HG03064 (cell line): ENCODE data around the gene SLC4A1AP.

Experiments used
- ATAC-seq: cut with Tn5 transposase; IDR thresholded peaks from one replicate; pipeline ENCODE4 v1.9.1; 2021; ENCODE audit warnings: low read depth; ENCODE audit not compliant: unreplicated experiment

Gene SLC4A1AP

DNA sequence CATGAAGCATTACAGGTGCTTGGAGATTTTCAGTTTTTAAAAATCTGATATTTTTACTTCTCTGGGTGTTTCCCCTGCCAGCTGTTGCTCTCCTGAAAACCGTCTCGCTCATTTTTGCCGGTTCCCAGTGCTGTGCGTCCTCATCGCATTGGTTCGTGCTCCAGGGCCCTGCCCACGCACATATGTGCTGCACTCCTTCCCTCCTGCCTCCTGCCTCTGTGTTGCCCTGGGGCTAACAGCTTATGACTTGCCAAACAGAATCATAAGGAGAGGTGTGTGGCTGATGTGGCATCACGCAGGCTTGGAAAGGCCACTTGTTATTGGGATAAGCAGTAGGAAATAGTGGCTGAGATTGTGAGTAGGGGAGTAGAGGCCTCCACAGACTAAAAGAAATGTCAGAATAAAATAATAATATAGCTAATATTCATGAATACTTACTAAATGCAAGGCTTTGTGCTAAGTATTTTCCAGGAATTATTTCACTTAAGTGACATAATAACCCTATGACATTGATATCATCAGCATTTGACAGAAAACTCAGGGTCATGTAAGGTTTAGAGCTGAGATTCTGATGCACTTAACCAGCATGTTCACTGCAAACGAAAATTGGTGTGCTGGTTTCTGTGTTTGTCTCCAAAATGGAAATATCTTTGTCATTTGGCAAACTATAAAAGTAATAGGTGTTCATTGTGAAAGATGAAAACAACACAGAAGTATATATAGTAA lies 53.5 kb downstream of the SLC4A1AP start:
- ATAC-seq: no peak

DNA sequence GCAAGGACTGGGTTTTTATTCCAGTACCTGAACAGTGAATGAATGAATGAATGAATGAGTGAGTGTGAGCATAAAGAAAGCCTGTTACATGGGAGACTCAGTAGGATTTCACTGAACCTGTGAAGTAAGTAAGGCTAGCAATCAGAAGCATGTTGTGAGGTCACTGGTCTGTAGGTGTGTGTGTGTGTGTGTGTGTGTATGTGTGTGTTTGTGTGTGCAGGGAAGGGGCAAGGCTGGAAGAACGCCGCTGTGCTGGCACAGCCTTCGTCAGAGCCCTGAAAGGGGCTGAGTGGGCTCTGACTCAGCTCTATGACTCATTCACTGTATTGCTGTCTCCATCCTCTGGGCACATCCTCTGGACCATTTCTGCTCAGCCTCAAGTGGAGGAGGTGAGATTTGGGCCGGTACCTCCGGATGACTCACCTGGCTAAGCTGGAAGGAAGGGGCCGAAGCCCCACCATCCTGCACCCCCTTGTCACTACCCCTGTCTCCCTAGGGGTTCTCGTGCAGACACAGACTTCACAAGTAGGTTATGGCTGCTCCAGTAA lies 56.4 kb downstream of the SLC4A1AP start:
- no peak for ATAC-seq

DNA sequence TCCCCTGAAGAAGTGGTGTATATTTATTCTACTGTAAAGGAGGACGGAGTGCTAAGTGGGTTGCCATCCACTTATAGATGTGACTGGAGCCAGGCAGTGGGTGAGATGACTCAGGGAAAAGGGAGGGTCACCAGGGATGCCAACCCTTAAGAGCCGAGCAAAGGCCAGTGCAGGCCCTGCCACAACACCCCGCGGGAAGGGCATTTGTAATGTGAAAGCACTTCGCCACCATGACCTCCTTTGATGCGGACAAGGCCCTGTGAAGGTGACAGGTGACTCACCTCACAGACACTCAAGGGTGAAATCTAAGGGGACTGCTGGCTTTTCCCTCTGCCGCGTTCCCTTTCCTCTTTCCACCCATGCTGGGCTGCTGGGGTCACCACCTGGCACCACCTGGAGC lies 57.6 kb downstream of the SLC4A1AP start:
- no peak for ATAC-seq

DNA sequence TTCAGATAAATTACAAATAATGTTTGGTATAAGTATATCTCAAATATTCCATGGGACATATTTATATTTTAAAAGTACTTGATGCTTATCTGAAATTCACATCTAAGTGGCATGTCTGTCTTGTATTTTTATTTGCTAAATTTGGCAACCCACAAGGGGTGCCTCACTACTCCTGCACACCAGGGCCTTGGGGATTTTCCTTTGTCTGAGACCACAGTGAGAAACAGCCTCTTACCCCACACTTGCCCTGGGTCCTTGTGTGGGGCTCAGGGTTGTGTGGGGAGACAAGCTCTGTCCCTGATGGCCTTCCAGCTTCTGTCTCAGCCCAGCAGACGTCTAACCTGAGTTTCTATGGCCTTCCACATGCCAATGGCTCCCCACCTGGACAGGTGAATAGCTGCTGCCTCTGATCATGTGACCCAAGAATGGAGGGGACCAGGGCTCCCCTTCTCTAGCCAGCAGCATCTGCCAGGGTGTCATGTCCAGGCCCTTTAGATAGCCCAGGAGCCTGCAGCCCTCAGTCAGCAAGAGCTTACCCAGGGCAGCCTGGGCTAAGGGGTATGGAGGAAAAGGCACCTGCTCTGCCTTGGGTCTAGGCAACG lies 58.3 kb downstream of the SLC4A1AP start:
- no peak for ATAC-seq

DNA sequence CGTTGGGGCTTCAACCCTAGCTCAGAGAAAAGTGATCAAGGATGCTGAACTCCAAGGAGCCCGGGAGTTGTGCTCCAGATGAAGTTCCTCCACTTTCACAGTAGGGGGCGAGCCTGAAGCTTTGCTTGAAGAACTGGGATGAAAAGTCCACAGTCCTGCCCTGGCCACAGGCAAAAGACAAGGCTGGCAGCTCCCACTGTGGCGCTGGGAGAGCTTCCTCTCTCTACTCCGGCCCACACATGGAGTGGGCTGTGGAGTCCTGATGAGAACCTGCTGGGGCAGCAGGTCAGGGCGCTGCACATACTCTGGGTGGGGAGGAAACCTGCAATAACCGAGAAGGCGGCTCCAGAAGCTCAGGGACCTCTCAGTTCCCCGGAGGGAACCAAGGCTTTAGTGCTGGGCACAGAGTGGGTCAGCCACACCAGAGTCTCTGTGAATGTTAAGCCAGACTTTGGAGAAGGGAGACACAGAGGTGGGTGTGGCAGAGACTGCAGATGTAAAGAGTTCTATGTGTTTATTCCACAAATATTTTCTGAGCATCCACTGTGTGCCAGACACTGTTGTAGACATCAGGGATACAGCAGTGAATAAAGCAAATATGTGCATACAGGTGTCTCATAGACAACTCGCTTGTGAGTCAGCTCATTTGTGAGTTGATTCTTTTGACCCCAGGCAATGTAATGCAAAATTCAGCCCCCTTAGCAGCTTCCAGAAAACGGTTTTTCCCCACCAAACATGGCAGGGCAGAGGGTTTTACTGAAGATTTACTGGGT lies 59.9 kb downstream of the SLC4A1AP start:
- no peak for ATAC-seq

DNA sequence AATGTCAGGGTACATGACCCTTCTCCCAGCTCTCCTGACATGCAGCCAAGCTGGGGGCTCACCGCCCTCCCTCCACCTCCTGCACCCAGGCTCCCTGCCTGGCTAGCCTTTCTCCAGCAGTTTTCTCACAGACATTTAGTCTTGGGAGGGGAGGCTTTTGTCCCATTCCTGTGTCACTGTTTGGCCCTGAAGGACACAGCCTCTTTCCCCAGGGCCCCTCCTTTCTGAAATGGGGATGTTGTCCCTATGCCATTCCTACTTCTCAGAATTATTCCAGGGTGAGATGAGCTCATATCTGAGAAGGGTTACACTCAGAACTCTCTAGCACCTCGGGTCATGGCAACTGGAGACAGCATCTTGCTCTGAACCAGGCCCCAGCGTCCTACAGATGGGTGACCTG lies 60.5 kb downstream of the SLC4A1AP start:
- no peak for ATAC-seq

DNA sequence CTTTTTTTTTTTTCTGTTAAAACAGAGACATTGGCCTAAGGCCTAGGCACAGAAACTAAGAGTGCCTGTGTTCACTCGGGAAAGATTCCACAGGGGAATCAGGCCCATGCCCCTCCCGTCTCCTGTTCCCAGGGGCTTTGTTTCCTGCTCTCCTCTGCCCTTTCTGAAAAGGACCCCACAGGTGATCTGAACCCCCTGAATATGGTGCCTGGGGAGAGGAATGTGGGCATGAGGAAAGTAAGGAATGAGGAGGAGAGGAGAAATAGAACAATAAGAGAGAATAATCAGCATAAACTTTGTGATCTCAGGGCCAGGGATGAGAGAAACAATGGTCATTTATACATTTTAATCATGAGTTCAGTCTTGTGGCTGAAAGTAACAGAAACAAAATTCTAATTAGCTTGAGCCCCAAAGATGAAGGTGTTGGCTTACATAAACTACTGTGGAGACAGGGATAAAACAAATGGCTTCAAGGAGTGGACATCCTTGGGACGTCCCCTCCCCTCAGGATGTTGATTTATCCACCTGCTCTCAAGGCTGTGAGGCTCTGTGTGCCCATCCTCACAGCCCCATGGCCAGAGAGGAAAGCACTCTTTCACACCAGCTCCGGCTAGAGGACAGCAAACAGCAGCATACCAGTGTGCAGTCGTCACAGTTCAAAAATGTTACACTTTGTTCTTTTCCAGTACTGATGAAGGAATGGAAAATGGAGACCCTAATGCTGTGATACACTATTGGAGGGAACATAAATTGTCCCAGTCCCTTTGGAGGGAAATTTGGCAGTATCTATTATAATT lies 61.4 kb downstream of the SLC4A1AP start:
- ATAC-seq: no peak

DNA sequence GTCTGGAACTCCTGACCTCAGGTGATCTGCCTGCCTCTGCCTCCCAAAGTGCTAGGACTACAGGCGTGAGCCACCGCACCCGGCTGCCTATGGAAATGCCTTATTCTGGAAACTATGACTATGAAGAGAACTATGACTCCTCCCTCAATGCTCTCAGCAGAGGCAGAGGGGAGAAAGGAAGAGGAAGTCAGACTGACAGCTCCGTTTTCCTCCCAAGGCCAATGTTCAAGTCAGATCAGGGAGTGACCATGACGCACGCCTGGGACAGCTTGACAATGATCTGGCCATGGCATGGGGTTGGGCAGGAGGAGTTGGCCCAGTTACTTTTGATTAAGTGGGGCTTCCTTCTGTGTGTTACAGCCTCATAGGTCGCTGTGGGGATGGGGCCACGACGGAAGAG lies 63.6 kb downstream of the SLC4A1AP start:
- ATAC-seq: no peak

DNA sequence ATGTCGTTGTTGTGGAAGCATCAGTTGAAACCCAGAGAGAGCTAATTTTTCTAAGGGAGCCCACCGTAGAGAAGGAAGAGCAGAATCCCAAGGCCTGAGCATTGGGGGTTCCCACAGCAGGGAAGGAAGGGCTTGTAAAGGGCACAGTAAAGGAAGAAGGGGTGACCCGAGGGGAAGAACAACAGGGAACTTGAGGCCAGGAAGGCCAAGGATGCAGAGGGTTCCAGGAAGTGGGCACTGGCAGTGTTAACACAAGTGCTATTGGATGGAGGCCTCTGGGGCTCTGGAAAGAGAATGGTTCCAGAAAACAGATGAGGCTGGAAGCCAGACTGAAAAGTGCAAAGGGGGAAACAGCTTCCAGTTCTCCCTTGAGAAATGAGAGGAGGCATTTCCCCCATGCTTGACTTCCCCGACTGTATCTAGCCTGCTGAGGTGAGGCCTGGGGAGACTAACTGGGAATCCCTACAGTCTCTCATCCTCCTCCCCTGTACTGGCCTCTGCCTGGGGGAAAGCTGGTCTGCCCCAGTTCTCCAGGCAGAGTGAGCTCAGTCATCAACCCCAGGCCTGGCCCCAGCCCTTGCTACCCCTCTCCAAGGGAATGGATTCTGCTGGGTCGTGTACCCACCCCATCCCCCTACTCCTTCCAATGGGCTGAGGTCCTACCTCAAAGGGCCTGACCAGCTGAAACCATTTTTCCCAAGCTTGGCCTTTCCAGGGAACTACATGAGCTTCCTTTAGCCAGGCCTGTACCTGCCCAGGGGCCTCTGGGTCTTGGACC lies 64.6 kb downstream of the SLC4A1AP start:
- no peak for ATAC-seq

DNA sequence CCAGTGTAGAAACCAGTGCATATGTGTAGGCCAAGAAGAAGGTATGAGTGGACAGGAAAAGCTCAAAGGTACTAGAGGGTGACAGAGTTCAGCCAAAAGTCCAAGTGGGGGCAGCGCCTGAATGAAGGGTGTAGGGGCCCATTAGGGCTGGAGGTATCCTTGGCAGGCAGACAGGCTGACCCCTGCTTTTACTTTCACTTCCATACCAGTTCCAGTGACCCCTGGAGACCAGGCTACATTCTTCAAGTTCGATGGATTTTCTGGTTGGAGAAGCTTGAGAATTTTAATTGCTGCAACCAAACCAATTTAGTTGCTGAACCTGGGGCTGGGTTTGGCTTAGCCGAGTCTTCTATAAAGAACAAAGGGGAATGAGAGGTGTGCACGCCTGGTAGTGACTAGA lies 65.5 kb downstream of the SLC4A1AP start:
- ATAC-seq: no peak

DNA sequence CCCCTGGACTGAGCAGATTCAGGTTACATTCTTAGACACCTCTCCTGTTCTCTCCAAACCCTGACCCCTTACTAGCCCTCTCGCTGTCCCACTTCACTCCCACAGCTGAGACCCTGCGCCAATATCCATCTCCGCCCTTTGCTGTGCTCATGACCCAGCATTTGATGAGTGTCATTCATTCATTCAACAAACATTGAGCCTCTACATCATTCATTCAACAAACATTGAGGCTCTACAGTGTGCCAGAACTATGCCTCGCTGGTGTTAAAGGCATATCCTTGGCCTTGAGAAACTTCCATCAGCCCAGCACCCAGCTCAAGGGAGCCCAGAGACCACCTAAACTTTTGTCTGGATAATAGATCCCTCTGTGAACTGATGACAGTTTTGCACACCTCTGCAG lies 65.9 kb downstream of the SLC4A1AP start:
- no peak for ATAC-seq

DNA sequence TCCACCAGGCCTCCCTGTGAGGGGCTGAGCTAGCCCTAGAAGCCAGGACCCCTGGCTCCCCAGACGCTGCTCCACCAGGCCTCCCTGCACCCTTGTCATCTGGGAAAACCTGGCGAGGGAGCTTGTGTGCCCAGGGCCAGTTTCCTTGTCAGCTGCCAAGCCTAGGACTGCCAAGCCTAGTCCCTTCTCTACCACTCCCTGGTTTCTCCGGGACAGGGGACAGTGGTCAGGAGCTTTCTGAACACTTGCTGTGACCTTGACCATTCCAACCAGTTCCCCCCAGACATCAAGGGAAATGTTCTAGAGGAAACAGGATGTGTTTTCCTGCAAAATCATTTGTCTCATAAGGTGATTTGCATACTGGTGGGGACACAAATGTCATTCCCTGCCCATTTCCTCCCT lies 66.6 kb downstream of the SLC4A1AP start:
- ATAC-seq: no peak

DNA sequence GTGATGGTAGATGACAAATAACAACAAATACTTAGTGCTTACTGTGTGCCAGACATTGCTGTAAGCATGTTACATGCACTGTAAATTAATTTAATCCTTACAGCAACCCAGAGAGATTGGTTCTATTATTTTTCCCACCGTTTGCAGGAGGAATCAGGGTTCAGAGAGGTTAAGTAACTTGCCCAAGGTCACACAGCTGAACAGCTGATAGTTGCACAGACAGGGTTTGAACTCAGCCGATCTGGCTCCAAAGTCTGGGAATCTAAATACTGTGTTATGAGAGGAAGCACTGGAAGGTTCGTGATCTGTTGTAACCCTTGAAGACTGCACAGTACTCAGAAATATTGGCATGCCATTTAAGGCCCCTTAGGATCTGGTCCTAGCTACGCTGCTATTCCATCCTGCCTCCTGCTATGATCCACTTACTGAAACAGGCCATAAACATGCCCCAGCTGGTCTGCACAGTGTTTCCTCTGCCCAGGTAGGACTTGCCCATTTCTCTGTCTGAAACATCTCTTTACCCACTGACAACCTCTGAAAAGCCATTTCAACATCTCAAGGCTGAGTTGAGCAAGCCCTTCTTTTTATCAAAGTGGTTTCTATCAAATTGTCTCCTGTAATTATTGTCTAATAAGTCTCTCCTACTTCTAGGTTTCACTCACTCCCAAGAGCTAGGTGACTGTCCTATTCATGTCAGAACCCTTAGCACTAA lies 67.4 kb downstream of the SLC4A1AP start:
- no peak for ATAC-seq

DNA sequence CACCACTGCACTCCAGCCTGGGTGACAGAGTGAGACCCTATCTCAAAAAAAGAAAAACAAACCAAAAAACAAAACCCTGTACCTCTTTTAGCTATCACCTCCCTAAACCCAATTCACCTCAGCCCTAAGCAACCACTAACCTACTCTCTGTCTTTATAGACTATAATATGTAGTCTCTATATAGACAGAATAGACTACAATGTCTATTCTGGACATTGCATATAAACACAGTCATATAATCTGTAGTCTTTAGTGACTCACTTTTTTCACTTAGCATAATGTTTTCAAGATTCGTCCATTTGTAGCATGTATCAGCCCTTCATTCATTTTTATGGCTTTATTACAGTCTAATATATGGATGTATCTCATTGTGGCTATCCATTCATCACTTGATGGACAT lies 70.6 kb downstream of the SLC4A1AP start:
- no peak for ATAC-seq

DNA sequence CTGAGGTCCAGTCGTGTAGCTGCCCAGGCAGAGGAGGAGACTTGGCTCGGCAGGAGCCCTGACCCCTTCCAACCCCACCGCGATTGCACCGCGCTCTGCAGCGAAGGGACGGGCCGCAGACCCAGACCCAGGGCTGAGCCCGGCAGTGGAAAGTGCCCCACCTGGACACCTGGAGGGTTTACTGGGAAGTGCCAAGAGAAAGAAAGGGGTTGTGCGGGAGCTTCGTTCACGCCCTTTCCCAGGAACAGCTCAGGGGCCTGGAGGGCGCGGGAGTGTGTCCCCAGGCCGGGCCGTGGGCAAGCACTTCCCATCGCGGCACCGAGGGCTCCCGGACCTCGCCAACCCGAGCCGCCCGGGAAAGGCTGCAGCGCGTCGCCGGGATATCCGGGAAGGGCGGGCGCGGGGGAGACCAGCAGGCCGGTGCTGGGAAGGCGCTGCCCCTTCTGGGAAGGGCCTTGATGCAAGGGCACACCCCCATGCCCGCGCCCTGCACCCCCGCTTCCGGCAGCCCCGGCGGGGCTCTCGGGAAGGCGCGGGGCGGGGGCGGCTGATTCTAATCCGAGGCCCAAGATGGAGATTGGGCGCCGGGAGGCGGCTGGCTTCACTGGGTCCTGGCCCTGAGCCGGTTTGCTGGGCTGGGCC lies 71.7 kb downstream of the SLC4A1AP start:
- no peak for ATAC-seq

DNA sequence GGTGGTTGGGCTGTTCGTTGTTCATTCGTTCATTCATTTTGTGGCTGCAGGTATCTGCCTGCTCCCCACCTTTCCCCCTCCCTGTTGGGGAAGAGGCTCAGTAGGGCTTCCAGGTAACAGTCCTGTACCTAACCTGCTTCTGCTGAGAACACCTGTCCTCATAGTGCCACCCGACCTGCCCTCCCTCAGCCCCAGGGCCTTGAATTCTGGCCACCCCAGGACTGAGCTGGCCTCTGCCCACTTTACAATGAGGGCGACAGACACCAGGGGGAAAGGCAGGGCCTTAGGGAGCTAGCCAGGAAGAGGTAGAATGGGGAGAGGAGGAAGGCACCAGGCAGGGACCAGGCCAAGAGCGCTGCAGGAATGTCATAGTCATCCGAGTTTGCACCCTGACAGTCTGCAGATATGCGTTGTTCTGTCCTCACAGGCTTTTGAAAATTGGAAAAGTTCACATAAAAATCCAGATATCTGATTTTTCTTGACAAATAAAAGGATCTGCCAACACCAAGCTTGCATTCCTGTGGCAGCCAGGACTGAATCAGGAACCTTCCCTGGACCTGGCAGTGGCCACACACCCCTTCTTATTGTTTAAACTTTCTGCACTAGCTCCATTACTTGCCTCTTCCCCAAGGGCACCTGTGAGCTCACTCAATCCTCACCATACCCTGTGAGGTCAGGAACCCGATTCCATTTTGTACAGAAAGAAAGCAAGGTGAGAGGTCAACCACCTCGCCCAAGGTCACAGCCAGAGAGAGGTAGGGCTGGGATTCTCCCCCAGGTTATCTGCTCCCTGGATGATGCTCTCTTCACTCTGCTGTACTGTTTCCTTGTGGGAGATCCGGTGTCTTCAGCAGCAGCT lies 72.6 kb downstream of the SLC4A1AP start:
- no peak for ATAC-seq

DNA sequence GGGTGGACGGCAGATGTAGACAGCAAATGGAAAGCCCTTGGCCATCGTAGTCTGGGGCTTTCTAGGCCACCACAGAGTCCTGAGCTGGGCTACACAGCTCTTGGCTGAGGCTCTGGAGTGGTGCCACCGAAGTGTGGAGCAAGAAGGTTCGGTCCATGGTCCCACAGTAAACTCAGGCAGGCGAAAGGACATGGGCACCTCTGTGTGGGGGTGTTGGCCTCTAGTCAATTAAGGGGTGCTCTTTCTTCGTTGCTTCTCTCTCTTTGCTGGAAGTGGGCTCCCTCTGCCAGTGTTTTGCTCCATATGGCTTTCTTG lies 73.2 kb downstream of the SLC4A1AP start:
- ATAC-seq: no peak

DNA sequence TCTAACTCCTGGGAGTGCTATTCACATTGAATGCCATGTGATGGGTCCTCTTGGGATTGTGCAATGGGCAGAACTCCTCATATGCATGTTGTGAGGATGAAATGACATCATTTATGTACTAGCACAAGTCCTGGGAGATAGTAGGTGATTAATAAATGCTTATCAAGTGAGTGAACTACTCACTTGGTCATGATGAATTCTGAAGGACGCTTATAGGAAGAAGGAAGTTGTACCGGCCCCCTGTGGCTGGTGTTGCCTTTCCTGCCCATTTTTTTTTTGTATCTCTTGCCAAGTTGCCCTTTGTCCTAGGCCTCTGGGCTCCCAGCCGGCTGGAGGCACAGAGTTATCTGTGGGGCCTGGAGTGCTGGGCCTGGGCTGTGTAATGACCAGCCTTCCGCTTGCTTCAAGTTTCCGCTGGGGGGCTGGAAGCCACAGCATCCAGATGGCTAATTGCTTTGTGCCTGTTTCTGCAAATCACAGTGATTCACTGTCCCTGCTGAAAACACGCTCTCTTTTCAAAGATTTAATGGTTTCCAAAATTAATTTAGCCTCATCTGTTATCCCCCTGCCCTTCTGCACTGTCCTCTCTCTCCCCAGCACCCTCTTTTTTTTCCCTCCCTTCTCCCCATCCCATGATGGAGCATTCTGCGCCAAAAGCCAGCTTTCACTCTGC lies 74.1 kb downstream of the SLC4A1AP start:
- ATAC-seq: no peak
